LNCaP clone FGC (cell line): ENCODE results near the gene DOCK3.
"Not testable (repeated sequence)": the region's sequence is repeated elsewhere in the genome, so short reads cannot be mapped to it uniquely, and the experiment has no call there.

ENCODE experiments used
- DNase-seq: peaks from one replicate; pipeline ENCODE4 v3.0.0-alpha.2; 2011; ENCODE audit warnings: low read depth
- H3K4me3 ChIP-seq: 2 replicates; pipeline ENCODE4 v1.5.1; 2011; ENCODE audit warnings: mild to moderate bottlenecking, low read depth, low read length, control low read depth
- CTCF ChIP-seq: IDR thresholded peaks from 2 replicates; pipeline ENCODE4 v1.5.1; 2012; ENCODE audit warnings: mild to moderate bottlenecking; ENCODE audit not compliant: control insufficient read depth, insufficient read depth; ENCODE audit errors: extremely low read depth

DOCK3 gene

GRCh38 chr3:51099794-51100535 is 425.2 kb downstream of the DOCK3 start:
- TF ChIP-seq CTCF: peak; percentile 76
- peak; percentile 35 for DNase-seq
- no peak overlapping the region for H3K4me3 ChIP-seq

- no peak overlapping the region for H3K4me3 ChIP-seq
- DNase-seq: no peak
- no peak for TF ChIP-seq CTCF
Measured at GRCh38 chr3:51100536-51100851, 425.8 kb downstream of the DOCK3 start.

- TF ChIP-seq CTCF: no peak
- no peak for DNase-seq
- no peak overlapping the region for H3K4me3 ChIP-seq
Measured at GRCh38 chr3:51102396-51102795, 427.7 kb downstream of the DOCK3 start.

GRCh38 chr3:51106242-51106876 is 431.6 kb downstream of the DOCK3 start:
- H3K4me3 ChIP-seq: no peak overlapping the region
- no peak for DNase-seq
- TF ChIP-seq CTCF: no peak

- no peak overlapping the region for H3K4me3 ChIP-seq
- TF ChIP-seq CTCF: no peak
- no peak for DNase-seq
Measured at GRCh38 chr3:51110586-51110985, 435.9 kb downstream of the DOCK3 start.

- H3K4me3 ChIP-seq: no peak overlapping the region
- TF ChIP-seq CTCF: no peak
- DNase-seq: no peak
Measured at GRCh38 chr3:51122944-51123343, 448.2 kb downstream of the DOCK3 start.

GRCh38 chr3:51123531-51123930 is 448.8 kb downstream of the DOCK3 start:
- H3K4me3 ChIP-seq: no peak overlapping the region
- TF ChIP-seq CTCF: no peak
- DNase-seq: no peak

- DNase-seq, H3K4me3 ChIP-seq: not testable (repeated sequence)
Measured at GRCh38 chr3:51131607-51132006, 456.9 kb downstream of the DOCK3 start.
